Right lobe of liver (tissue), 6 donors: ENCODE results near the gene GPX8. TPM values are rescaled to one million over a fixed set of nuclear protein-coding genes. Genes with fewer than 3 reads are reported as not detected.

Experiments
- ATAC-seq, 4 donors: fragments of 200-7000 bp; cut with Tn5 transposase; one replicate each; pipeline ENCODE4 v1.9.1; 2020; ENCODE audit warnings: mild to moderate bottlenecking in 4 of 4, moderate library complexity in 4 of 4
- DNase-seq, 3 donors: peaks; one replicate each; pipeline ENCODE4 v3.0.0-alpha.2; 2020
- H3K27ac ChIP-seq, 3 donors: fragments of 200-600 bp; one replicate each; pipeline ENCODE4 v1.8.0; 2022
- H3K27me3 ChIP-seq, 2 donors: fragments of 200-600 bp; one replicate each; pipeline ENCODE4 v1.8.0; 2022
- H3K36me3 ChIP-seq, 4 donors: fragments of 200-600 bp; sonication (generic) in 1 of 4; one replicate each; pipeline versions ENCODE4 v1.5.1 to v1.8.0; 2017 to 2022; ENCODE audit warnings: control low read depth in 1 of 4
- H3K4me1 ChIP-seq, 4 donors: fragments of 200-600 bp; sonication (generic) in 1 of 4; one replicate each; pipeline versions ENCODE4 v1.5.1 to v1.8.0; 2017 to 2022; ENCODE audit warnings: control low read depth in 1 of 4
- H3K4me3 ChIP-seq, 3 donors: fragments of 200-600 bp; one replicate each; pipeline ENCODE4 v1.8.0; 2022
- H3K9me3 ChIP-seq, 4 donors: fragments of 200-600 bp; sonication (generic) in 1 of 4; one replicate each; pipeline versions ENCODE4 v1.5.1 to v1.8.0; 2017 to 2022; ENCODE audit warnings: control low read depth in 1 of 4
- POLR2A ChIP-seq: fragments of 450-650 bp; IDR thresholded peaks from one replicate; pipeline ENCODE4 v1.6.1; 2017; ENCODE audit warnings: antibody characterized with exemption, mild to moderate bottlenecking
- WGBS: methylation state at CpG from one replicate; pipeline ENCODE4 v1.1.6; 2018; ENCODE audit warnings: low coverage, low lambda C conversion rate; ENCODE audit not compliant: insufficient coverage; ENCODE audit errors: missing lambda C conversion rate; 5-methylcytosine and 5-hydroxymethylcytosine counted together
- intact Hi-C, 2 donors: fragments of 100-400 bp; cut with DNase I; formaldehyde crosslinking; loops; one replicate each; pipeline versions ENCODE4 v1.11.2 to v1.14.1; 2022
- total RNA-seq, 6 experiments: library from RNA; depleted of rRNA in 2 of 6; stranded (reverse); fragments of >200 nt in 2 of 6; fragmentation: NEBNext Ultra II Directional in 3 of 6; extraction: Animal tissue kit (Norgen Biotek cat#: 25700) in 3 of 6; gene quantifications; one replicate each; pipeline versions ENCODE4 v1.1.0 to v1.2.4, GENCODE V29; 2016 to 2023
- TF ChIP-seq, protein P1 (sequence below), 4 donors: fragments of 200-600 bp in 3 of 4; fragments of 450-650 bp in 1 of 4; IDR thresholded peaks; one replicate each; pipeline versions ENCODE4 v1.5.1 to v1.8.0; 2016 to 2022; ENCODE audit warnings: antibody characterized with exemption in 4 of 4, mild to moderate bottlenecking in 2 of 4
- donor health status: DM: no; HTN: yes; CAD: no.
- donor health status: DM: no; HTN: no; CAD: no.
- donor health status: DM: no; HTN: no; CAD: no.
- donor health status: DM: no; HTN: yes; CAD: no.
- donor health status: DM: no; HTN: yes; CAD: no.

The GPX8 gene
- total RNA-seq, 6 experiments from 2014 or later, result 0.24 to 3.2 (median 1.4) TPM

DNA sequence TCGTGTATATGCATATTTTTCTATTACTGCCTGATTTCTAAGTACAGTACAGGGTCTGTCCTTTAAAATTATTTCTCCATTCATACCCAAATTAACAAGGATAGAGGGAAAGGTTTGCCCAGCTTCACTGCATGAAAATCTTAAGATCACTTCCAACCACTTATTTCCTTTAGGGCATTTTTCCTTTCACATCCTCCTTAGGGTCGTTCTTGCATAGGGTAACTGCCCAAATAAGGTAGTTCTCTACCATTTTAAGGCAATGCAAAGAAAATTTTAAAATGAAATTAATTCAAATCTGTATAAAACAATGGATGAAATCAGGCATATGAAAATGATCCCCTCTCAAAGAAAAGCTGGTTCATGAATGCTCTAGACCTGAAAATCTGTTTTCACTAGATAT is 17.1 kb downstream of the GPX8 start:
- Histone ChIP-seq H3K4me1 (peaks cover 0 to 28% (median 11%) of the 10 kb centered on the region in 4 donors), H3K27me3 (peaks cover 4 to 24% of the 10 kb centered on the region in 2 donors), H3K27ac (no peak overlapping the region), H3K9me3 (no peaks in the 10 kb centered on the region), H3K4me3 (no peak overlapping the region), H3K36me3 (no peaks in the 10 kb centered on the region)
- TF ChIP-seq, protein P1, sequence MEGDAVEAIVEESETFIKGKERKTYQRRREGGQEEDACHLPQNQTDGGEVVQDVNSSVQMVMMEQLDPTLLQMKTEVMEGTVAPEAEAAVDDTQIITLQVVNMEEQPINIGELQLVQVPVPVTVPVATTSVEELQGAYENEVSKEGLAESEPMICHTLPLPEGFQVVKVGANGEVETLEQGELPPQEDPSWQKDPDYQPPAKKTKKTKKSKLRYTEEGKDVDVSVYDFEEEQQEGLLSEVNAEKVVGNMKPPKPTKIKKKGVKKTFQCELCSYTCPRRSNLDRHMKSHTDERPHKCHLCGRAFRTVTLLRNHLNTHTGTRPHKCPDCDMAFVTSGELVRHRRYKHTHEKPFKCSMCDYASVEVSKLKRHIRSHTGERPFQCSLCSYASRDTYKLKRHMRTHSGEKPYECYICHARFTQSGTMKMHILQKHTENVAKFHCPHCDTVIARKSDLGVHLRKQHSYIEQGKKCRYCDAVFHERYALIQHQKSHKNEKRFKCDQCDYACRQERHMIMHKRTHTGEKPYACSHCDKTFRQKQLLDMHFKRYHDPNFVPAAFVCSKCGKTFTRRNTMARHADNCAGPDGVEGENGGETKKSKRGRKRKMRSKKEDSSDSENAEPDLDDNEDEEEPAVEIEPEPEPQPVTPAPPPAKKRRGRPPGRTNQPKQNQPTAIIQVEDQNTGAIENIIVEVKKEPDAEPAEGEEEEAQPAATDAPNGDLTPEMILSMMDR (IDR thresholded peaks at IDR 0.05), result no peak
- TF ChIP-seq POLR2A, result no peak
- DNase-seq (no peak), ATAC-seq (no peak)
- intact Hi-C loops, result no loop called here
- 21% methylated on average over 2 of the region's 2 CpGs for WGBS

DNA sequence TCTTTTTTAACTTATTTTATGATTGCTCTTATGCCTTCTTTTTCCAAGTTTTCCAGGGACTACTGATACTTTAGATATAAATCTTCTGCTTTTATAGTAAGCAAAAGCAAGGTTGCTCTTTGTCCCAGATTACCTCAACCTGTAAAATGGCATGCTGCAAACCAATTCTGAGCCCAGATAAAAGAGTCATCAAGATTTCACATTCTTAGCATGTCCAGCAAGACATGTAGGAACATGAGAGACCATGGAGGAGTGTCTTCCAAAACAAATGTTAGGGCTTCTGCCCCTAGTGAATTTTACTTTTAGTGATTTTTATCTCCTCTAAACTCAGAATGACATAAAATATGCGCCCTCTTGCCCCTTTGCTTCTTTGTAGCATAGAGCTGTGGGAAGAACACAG is 20.0 kb downstream of the GPX8 start:
- intact Hi-C loops, result no loop called here
- Histone ChIP-seq H3K27me3 (peaks cover 1 to 14% of the 10 kb centered on the region in 2 donors), H3K4me1 (peaks cover 0 to 14% (median 4%) of the 10 kb centered on the region in 4 donors), H3K4me3 (no peak overlapping the region), H3K36me3 (no peaks in the 10 kb centered on the region), H3K27ac (no peak overlapping the region), H3K9me3 (no peaks in the 10 kb centered on the region)
- ATAC-seq (no peak), DNase-seq (no peak)
- no peak for TF ChIP-seq POLR2A
- TF ChIP-seq, protein P1 (IDR thresholded peaks at IDR 0.05), result no peak
- WGBS, result 50% methylated on average over 1 of the region's 1 CpG

DNA sequence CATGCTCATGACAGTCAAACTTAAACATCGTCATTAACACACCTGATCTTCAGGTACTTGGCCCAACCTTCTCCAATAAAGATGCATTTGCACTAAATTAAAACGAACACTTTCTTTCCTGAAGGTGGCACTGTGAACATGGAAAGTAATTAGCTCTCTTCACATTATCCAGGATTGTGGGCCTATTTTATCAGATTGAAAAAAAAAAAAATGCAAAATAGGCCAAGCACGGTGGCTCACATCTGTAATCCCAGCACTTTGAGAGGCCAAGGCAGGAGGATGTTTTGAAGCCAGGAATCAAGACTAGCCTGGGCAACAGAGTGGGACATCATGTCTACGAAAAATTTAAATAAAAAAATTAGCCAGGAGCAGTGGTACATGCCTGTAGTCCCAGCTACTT is 27.4 kb downstream of the GPX8 start:
- 38% methylated on average over 4 of the region's 4 CpGs for WGBS
- Histone ChIP-seq H3K27ac (no peak overlapping the region), H3K9me3 (no peaks in the 10 kb centered on the region), H3K4me1 (peaks cover 0 to 7% (median 0%) of the 10 kb centered on the region in 4 donors), H3K4me3 (no peak overlapping the region), H3K27me3 (no peaks in the 10 kb centered on the region), H3K36me3 (no peaks in the 10 kb centered on the region)
- ATAC-seq, result peak in 2 of 4 donors; percentile 27 to 55
- TF ChIP-seq, protein P1 (IDR thresholded peaks at IDR 0.05), result peak in 3 of 4 donors; percentile 16 to 30 (median 25)
- TF ChIP-seq POLR2A, result no peak
- no peak for DNase-seq
- intact Hi-C loops, result no loop called here

DNA sequence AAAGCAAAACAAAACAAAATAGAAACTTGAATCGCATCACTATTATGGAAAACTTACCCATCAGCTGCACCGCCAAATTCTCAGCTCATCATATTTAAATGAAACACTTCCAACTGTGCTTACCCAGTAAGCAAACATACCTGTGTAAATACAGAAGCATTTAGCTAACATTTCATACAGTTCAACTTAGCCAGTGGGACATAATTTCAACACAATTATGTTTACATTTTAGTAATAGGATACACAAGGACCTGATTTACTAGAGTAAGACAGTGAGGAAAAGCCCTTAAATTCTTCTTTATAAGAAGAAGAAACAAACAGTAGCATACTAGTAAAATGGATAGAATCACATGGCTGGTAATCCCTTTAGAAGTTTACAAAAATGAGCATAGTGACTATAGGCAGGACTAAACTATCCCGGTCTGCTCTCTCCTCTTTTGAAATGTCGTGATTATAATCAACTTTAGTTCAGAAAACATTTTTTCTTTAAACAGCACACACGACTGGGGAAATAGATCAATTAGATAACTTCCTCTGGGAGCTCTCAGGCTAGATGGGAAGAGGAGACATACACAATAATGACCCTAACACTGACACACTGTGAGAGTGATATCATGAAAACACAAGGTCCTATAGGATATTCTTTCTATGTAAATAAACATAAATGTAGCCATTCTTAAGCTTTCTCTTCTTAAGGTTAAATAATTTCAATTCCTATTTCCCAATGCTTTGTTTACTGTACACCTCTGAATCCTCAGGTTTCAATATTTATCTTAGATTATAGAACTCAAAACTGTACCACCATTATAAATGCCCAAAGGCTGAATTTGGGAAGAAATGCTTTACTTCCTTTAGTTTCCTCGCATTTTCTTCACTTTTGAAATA is 28.9 kb downstream of the GPX8 start:
- Histone ChIP-seq H3K4me3 (no peak overlapping the region), H3K9me3 (no peaks in the 10 kb centered on the region), H3K36me3 (no peaks in the 10 kb centered on the region), H3K4me1 (peaks cover 0 to 7% (median 0%) of the 10 kb centered on the region in 4 donors), H3K27ac (no peak overlapping the region), H3K27me3 (no peaks in the 10 kb centered on the region)
- no peak for TF ChIP-seq POLR2A
- TF ChIP-seq, protein P1 (IDR thresholded peaks at IDR 0.05), result no peak
- intact Hi-C loops, result no loop called here
- ATAC-seq (peak in 1 of 4 donors; percentile 61), DNase-seq (no peak)
- WGBS, result 42% methylated on average over 6 of the region's 6 CpGs
